ENCODE results near the gene CCDC51. TPM values are rescaled to one million over a fixed set of nuclear protein-coding genes. Genes with fewer than 3 reads are reported as not detected.

The CCDC51 gene
- total and polyA plus RNA-seq, 7 experiments from 2014 or later: 3.6 to 16.5 (median 7.1) TPM

DNA sequence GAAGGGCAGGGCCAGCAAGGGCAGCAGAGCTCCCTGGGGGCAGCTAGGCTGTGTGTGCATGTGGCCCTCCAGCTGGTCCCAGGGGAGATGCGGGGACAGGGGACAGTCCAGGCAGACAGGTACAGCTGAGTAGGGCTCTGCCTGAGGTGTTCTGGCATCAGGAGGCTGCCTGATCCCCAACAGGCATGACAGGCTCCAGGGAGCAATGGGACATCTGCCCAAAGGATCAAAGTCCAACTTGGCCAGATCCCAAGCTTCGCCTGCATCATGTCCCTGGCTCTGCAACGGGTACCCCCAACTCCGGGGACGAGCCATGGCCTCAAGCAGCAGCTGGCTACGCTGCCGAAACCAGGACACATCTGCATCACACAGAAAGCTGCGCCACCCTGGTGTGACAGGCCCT is 28.4 kb upstream of the CCDC51 start:
- H3K36me3 Mint-ChIP-seq: peaks cover 0 to 45% (median 10%) of the 10 kb centered on the region in 5 donors
- no peak overlapping the region for H3K4me3 ChIP-seq (ENCODE audit: low read length)
- peak overlapping the region; percentile 95 for H3K27ac ChIP-seq (ENCODE audit: low read depth, low read length)

GRCh38 chr3:48467473-48468267 is 27.8 kb upstream of the CCDC51 start:
- no peak for ATAC-seq
- peak overlapping the region; percentile 89 to 99 (median 95) for H3K27ac Mint-ChIP-seq
- peaks cover 22 to 63% (median 53%) of the 10 kb centered on the region in 7 donors for H3K4me1 Mint-ChIP-seq
- Histone ChIP-seq H3K9me3 (ENCODE audit: control insufficient read depth in 2 of 3, low read length in 3 of 3) (no peaks in the 10 kb centered on the region), H3K27me3 (ENCODE audit: control insufficient read depth in 2 of 2, insufficient read depth in 2 of 2, low read length in 2 of 2) (no peaks in the 10 kb centered on the region), H3K4me1 (ENCODE audit: control insufficient read depth in 2 of 2, insufficient read depth in 2 of 2, low read length in 2 of 2) (peaks cover 54 to 58% of the 10 kb centered on the region in 2 donors), H3K4me3 (ENCODE audit: low read length) (peak overlapping the region; percentile 87), H3K36me3 (ENCODE audit: control insufficient read depth in 2 of 3, insufficient read depth in 3 of 3, low read length in 3 of 3) (peaks cover 0 to 34% (median 5%) of the 10 kb centered on the region in 3 experiments), H3K27ac (ENCODE audit: low read depth, low read length) (peak overlapping the region; percentile 95)
- DNase-seq: no peak
- no peaks in the 10 kb centered on the region for H3K9me3 Mint-ChIP-seq
- H3K4me3 Mint-ChIP-seq: peak overlapping the region; percentile 87 to 98 (median 91)
- peaks cover 0 to 42% (median 10%) of the 10 kb centered on the region in 5 donors for H3K36me3 Mint-ChIP-seq
- no peaks in the 10 kb centered on the region for H3K27me3 Mint-ChIP-seq
- intact Hi-C loops (cut with micrococcal nuclease): loop anchor here in 1 of 2 donors (2.0 to 5.0 kb wide), 2 partner anchors 67 to 80 kb away; no protein-coding TSS in a partner anchor
- POLR2A ChIA-PET: interaction anchor here (0.6 to 3.3 kb wide), 12 partner anchors 9 to 89 kb away, joined by 3 to 29 read pairs (median 9); partner anchors contain the start of genes ATRIP, CCDC51, PFKFB4 and SHISA5
- CTCF ChIA-PET: interaction anchor here (0.7 to 3.3 kb wide), 6 partner anchors 10 to 40 kb away, joined by 3 to 10 read pairs (median 4); partner anchors contain the start of gene ATRIP

More for the DNA sequence above, 28.4 kb upstream of the CCDC51 start:
- ChIA-PET POLR2A (interaction anchor here (1.2 to 3.3 kb wide), 2 partner anchors 12 to 29 kb away, joined by 5 to 29 read pairs; partner anchors contain the start of genes CCDC51 and TMA7), CTCF (interaction anchor here (0.6 to 3.3 kb wide), 5 partner anchors 22 to 284 kb away, joined by 3 to 10 read pairs (median 4); partner anchors contain the start of gene ATRIP)
- peaks cover 0 to 2% (median 0%) of the 10 kb centered on the region in 11 donors for H3K9me3 Mint-ChIP-seq
- H3K27me3 ChIP-seq (ENCODE audit: control insufficient read depth in 2 of 2, insufficient read depth in 2 of 2, low read length in 2 of 2): no peaks in the 10 kb centered on the region
- H3K4me1 ChIP-seq (ENCODE audit: control insufficient read depth in 2 of 2, insufficient read depth in 2 of 2, low read length in 2 of 2): peaks cover 57 to 61% of the 10 kb centered on the region in 2 donors
- peak overlapping the region; percentile 89 to 99 (median 95) for H3K27ac Mint-ChIP-seq
- peaks cover 0 to 2% (median 0%) of the 10 kb centered on the region in 5 donors for H3K27me3 Mint-ChIP-seq
- no peaks in the 10 kb centered on the region for H3K9me3 ChIP-seq (ENCODE audit: control insufficient read depth in 2 of 3, low read length in 3 of 3)
- DNase-seq (no peak), ATAC-seq (no peak)
- peaks cover 0 to 34% (median 5%) of the 10 kb centered on the region in 3 experiments for H3K36me3 ChIP-seq (ENCODE audit: control insufficient read depth in 2 of 3, insufficient read depth in 3 of 3, low read length in 3 of 3)
- intact Hi-C loops (cut with micrococcal nuclease): loop anchor here in 1 of 2 donors (5.0 kb wide), 1 partner anchor 79 kb away; no protein-coding TSS in a partner anchor
- peaks cover 28 to 70% (median 60%) of the 10 kb centered on the region in 7 donors for H3K4me1 Mint-ChIP-seq
- H3K4me3 Mint-ChIP-seq: peak overlapping the region; percentile 74 to 98 (median 92)

- H3K4me1 Mint-ChIP-seq: peaks cover 22 to 62% (median 53%) of the 10 kb centered on the region in 7 donors
- Histone ChIP-seq H3K27me3 (ENCODE audit: control insufficient read depth in 2 of 2, insufficient read depth in 2 of 2, low read length in 2 of 2) (no peaks in the 10 kb centered on the region), H3K36me3 (ENCODE audit: control insufficient read depth in 2 of 3, insufficient read depth in 3 of 3, low read length in 3 of 3) (peaks cover 0 to 34% (median 5%) of the 10 kb centered on the region in 3 experiments), H3K27ac (ENCODE audit: low read depth, low read length) (peak overlapping the region; percentile 95), H3K9me3 (ENCODE audit: control insufficient read depth in 2 of 3, low read length in 3 of 3) (no peaks in the 10 kb centered on the region), H3K4me1 (ENCODE audit: control insufficient read depth in 2 of 2, insufficient read depth in 2 of 2, low read length in 2 of 2) (peaks cover 54 to 58% of the 10 kb centered on the region in 2 donors), H3K4me3 (ENCODE audit: low read length) (peak overlapping the region; percentile 87)
- H3K27me3 Mint-ChIP-seq: no peaks in the 10 kb centered on the region
- H3K36me3 Mint-ChIP-seq: peaks cover 0 to 41% (median 10%) of the 10 kb centered on the region in 5 donors
- peak overlapping the region; percentile 89 to 99 (median 95) for H3K27ac Mint-ChIP-seq
- H3K4me3 Mint-ChIP-seq: peak overlapping the region; percentile 87 to 98 (median 91)
- no peaks in the 10 kb centered on the region for H3K9me3 Mint-ChIP-seq
- CTCF ChIA-PET: interaction anchor here (0.6 to 2.2 kb wide), 8 partner anchors 11 to 81 kb away, joined by 3 to 11 read pairs (median 3); partner anchors contain the start of genes CCDC51 and TMA7
- DNase-seq: no peak
- POLR2A ChIA-PET: interaction anchor here (0.6 to 3.3 kb wide), 14 partner anchors 10 to 90 kb away, joined by 3 to 29 read pairs (median 9); partner anchors contain the start of genes ATRIP, CCDC51, PFKFB4 and SHISA5
- intact Hi-C loops (cut with micrococcal nuclease): loop anchor here in 1 of 2 donors (2.0 to 5.0 kb wide), 2 partner anchors 66 to 80 kb away; no protein-coding TSS in a partner anchor
- no peak for ATAC-seq
Measured at GRCh38 chr3:48467110-48467454, 27.2 kb upstream of the CCDC51 start.

GRCh38 chr3:48466386-48467109 is 26.6 kb upstream of the CCDC51 start:
- Histone ChIP-seq H3K9me3 (ENCODE audit: control insufficient read depth in 2 of 3, low read length in 3 of 3) (no peaks in the 10 kb centered on the region), H3K4me1 (ENCODE audit: control insufficient read depth in 2 of 2, insufficient read depth in 2 of 2, low read length in 2 of 2) (peaks cover 49 to 58% of the 10 kb centered on the region in 2 donors), H3K27ac (ENCODE audit: low read depth, low read length) (peak overlapping the region; percentile 95), H3K4me3 (ENCODE audit: low read length) (peak overlapping the region; percentile 87), H3K36me3 (ENCODE audit: control insufficient read depth in 2 of 3, insufficient read depth in 3 of 3, low read length in 3 of 3) (peaks cover 0 to 35% (median 5%) of the 10 kb centered on the region in 3 experiments), H3K27me3 (ENCODE audit: control insufficient read depth in 2 of 2, insufficient read depth in 2 of 2, low read length in 2 of 2) (no peaks in the 10 kb centered on the region)
- H3K27ac Mint-ChIP-seq: peak overlapping the region; percentile 89 to 99 (median 95)
- no peaks in the 10 kb centered on the region for H3K9me3 Mint-ChIP-seq
- intact Hi-C loops (cut with micrococcal nuclease): loop anchor here (1.0 to 5.0 kb wide), 7 partner anchors 13 to 82 kb away; partner anchors contain the start of genes ATRIP (in 1 of the 2), CCDC51 (in 1 of the 2) and TMA7 (in 1 of the 2)
- ChIA-PET CTCF (interaction anchor here (0.6 to 2.2 kb wide), 8 partner anchors 11 to 81 kb away, joined by 3 to 11 read pairs (median 3); partner anchors contain the start of genes CCDC51 and TMA7), POLR2A (interaction anchor here (0.6 to 3.3 kb wide), 16 partner anchors 8 to 694 kb away, joined by 3 to 29 read pairs (median 6); partner anchors contain the start of genes ATRIP, CCDC51, PFKFB4 and SHISA5)
- H3K4me3 Mint-ChIP-seq: peak overlapping the region; percentile 87 to 98 (median 91)
- H3K4me1 Mint-ChIP-seq: peaks cover 22 to 62% (median 53%) of the 10 kb centered on the region in 7 donors
- DNase-seq (peak in 3 of 9 donors; percentile 26 to 47 (median 27)), ATAC-seq (peak; percentile 28)
- peaks cover 0 to 41% (median 10%) of the 10 kb centered on the region in 5 donors for H3K36me3 Mint-ChIP-seq
- no peaks in the 10 kb centered on the region for H3K27me3 Mint-ChIP-seq

- Mint-ChIP-seq H3K27ac (peak overlapping the region; percentile 89 to 99 (median 95)), H3K4me1 (peaks cover 25 to 62% (median 57%) of the 10 kb centered on the region in 7 donors), H3K9me3 (no peaks in the 10 kb centered on the region), H3K36me3 (peaks cover 0 to 41% (median 10%) of the 10 kb centered on the region in 5 donors), H3K27me3 (no peaks in the 10 kb centered on the region), H3K4me3 (peak overlapping the region; percentile 87 to 98 (median 91))
- Histone ChIP-seq H3K9me3 (ENCODE audit: control insufficient read depth in 2 of 3, low read length in 3 of 3) (no peaks in the 10 kb centered on the region), H3K4me1 (ENCODE audit: control insufficient read depth in 2 of 2, insufficient read depth in 2 of 2, low read length in 2 of 2) (peaks cover 41 to 53% of the 10 kb centered on the region in 2 donors), H3K27ac (ENCODE audit: low read depth, low read length) (peak overlapping the region; percentile 95), H3K27me3 (ENCODE audit: control insufficient read depth in 2 of 2, insufficient read depth in 2 of 2, low read length in 2 of 2) (no peaks in the 10 kb centered on the region), H3K4me3 (ENCODE audit: low read length) (peak overlapping the region; percentile 87), H3K36me3 (ENCODE audit: control insufficient read depth in 2 of 3, insufficient read depth in 3 of 3, low read length in 3 of 3) (peaks cover 0 to 43% (median 5%) of the 10 kb centered on the region in 3 experiments)
- peak; percentile 91 for ATAC-seq
- intact Hi-C loops (cut with micrococcal nuclease): loop anchor here (1.0 to 5.0 kb wide), 7 partner anchors 14 to 83 kb away; partner anchors contain the start of genes ATRIP (in 1 of the 2), CCDC51 (in 1 of the 2) and TMA7 (in 1 of the 2)
- ChIA-PET CTCF (interaction anchor here (0.6 to 2.2 kb wide), 5 partner anchors 14 to 77 kb away, joined by 3 to 11 read pairs (median 5); no protein-coding TSS in a partner anchor), POLR2A (interaction anchor here (0.5 to 3.3 kb wide), 16 partner anchors 9 to 251 kb away, joined by 3 to 29 read pairs (median 6); partner anchors contain the start of genes ATRIP, CCDC51, IP6K2 and PFKFB4)
- peak; percentile 64 to 84 (median 76) for DNase-seq
Measured at GRCh38 chr3:48465531-48466378, 25.8 kb upstream of the CCDC51 start.

All from naive thymus-derived CD4-positive, alpha-beta T cell (primary cell).